SK-N-SH (cell line): ENCODE data around the gene EXOC3. TPM values are rescaled to one million over a fixed set of nuclear protein-coding genes. Genes with fewer than 3 reads are reported as not detected.

ENCODE experiments used
- CTCF ChIA-PET: fragments of 300-600, 350-600 bp; formaldehyde crosslinking; extraction: SDS; loops from one replicate; lab custom pipeline; 2021; lab: Yijun Ruan, JAX
- POLR2A ChIA-PET: fragments of 350-600 bp; sonication (Branson Sonifier 250); formaldehyde crosslinking; extraction: SDS; loops from one replicate; lab custom pipeline; 2020; ENCODE audit warnings: antibody characterized with exemption, inconsistent platforms; lab: Yijun Ruan, JAX
- DNase-seq: peaks from one replicate; pipeline ENCODE4 v3.0.0; 2012
- H2AFZ ChIP-seq: fragments of 200-600 bp; sonication (generic); 2 replicates; pipeline ENCODE4 v1.8.1; 2016; ENCODE audit warnings: antibody characterized with exemption, mild to moderate bottlenecking, low read depth
- H3F3A ChIP-seq: fragments of 200-600 bp; sonication (generic); replicated peaks from 2 replicates; pipeline ENCODE3; 2016; ENCODE audit warnings: antibody characterized with exemption, mild to moderate bottlenecking; ENCODE audit not compliant: insufficient read depth
- H3K27ac ChIP-seq, 2 experiments: fragments of 200-500 bp in 1 of 2; fragments of 200-600 bp in 1 of 2; sonication (Bioruptor generic) in 1 of 2; sonication (generic), shearing (Covaris generic) in 1 of 2; 2 replicates each; pipeline versions ENCODE4 v1.5.1 to v1.6.1; 2014 to 2016; ENCODE audit warnings: low read depth in 2 of 2, inconsistent platforms in 1 of 2, low read length in 1 of 2, mild to moderate bottlenecking in 1 of 2, mixed read lengths in 1 of 2
- H3K27me3 ChIP-seq: fragments of 200-600 bp; sonication (generic), shearing (Covaris generic); 2 replicates; pipeline ENCODE4 v1.6.1; 2016; ENCODE audit warnings: mixed run types; ENCODE audit not compliant: insufficient read depth
- H3K36me3 ChIP-seq, 2 experiments: fragments of 200-500 bp in 1 of 2; fragments of 200-600 bp in 1 of 2; sonication (Bioruptor generic) in 1 of 2; sonication (generic) in 1 of 2; replicated peaks in 1 of 2; 2 replicates each; pipeline versions ENCODE3 to v1.5.1; 2014 to 2016; ENCODE audit warnings: low read length in 1 of 2, mild to moderate bottlenecking in 1 of 2; ENCODE audit not compliant: insufficient read depth in 2 of 2, control insufficient read depth in 1 of 2
- H3K4me1 ChIP-seq, 2 experiments: fragments of 200-500 bp in 1 of 2; fragments of 200-600 bp in 1 of 2; sonication (Bioruptor generic) in 1 of 2; sonication (generic), shearing (Covaris generic) in 1 of 2; 2 replicates each; pipeline versions ENCODE4 v1.5.1 to v1.6.1; 2014 to 2016; ENCODE audit warnings: low read depth in 1 of 2, low read length in 1 of 2, mixed run types in 1 of 2; ENCODE audit not compliant: insufficient read depth in 2 of 2, control insufficient read depth in 1 of 2
- H3K4me2 ChIP-seq: fragments of 200-600 bp; sonication (generic), shearing (Covaris generic); 2 replicates; pipeline ENCODE4 v1.6.1; 2017; ENCODE audit warnings: mixed run types
- H3K4me3 ChIP-seq, 2 experiments: fragments of 200-500 bp in 1 of 2; fragments of 200-600 bp in 1 of 2; sonication (Bioruptor generic) in 1 of 2; sonication (generic), shearing (Covaris generic) in 1 of 2; 2 replicates each; pipeline versions ENCODE4 v1.5.1 to v1.8.1; 2014 to 2016; ENCODE audit warnings: low read depth in 2 of 2, inconsistent platforms in 1 of 2, low read length in 1 of 2, mild to moderate bottlenecking in 1 of 2, mixed read lengths in 1 of 2, moderate library complexity in 1 of 2
- H3K79me2 ChIP-seq: fragments of 200-600 bp; sonication (generic); 2 replicates; pipeline ENCODE4 v1.8.1; 2017; ENCODE audit warnings: mild to moderate bottlenecking; ENCODE audit not compliant: insufficient read depth
- H3K9ac ChIP-seq: fragments of 200-600 bp; sonication (generic); 2 replicates; pipeline ENCODE4 v1.6.1; 2017; ENCODE audit warnings: mixed run types
- H3K9me2 ChIP-seq: fragments of 200-600 bp; sonication (generic); 2 replicates; pipeline ENCODE4 v1.6.1; 2017; ENCODE audit warnings: mixed run types
- H3K9me3 ChIP-seq: fragments of 200-600 bp; sonication (generic); 2 replicates; pipeline ENCODE4 v1.6.1; 2017; ENCODE audit warnings: mixed run types, mild to moderate bottlenecking, moderate library complexity
- H4K20me1 ChIP-seq: fragments of 200-600 bp; sonication (generic); 2 replicates; pipeline ENCODE4 v1.6.1; 2017; ENCODE audit warnings: mild to moderate bottlenecking, mixed run types; ENCODE audit not compliant: insufficient read depth
- EZH2phosphoT487 ChIP-seq: fragments of 200-600 bp; sonication (generic); IDR thresholded peaks from 2 replicates; pipeline ENCODE4 v1.6.1; 2017; ENCODE audit warnings: low read depth, mixed run types, mild to moderate bottlenecking, antibody characterized with exemption, moderate library complexity, borderline replicate concordance
- FOSL2 ChIP-seq: IDR thresholded peaks from 2 replicates; pipeline ENCODE4 v1.4.0; 2012; ENCODE audit warnings: low read depth, mild to moderate bottlenecking, moderate library complexity, borderline replicate concordance
- GATA2 ChIP-seq: sonication (generic); formaldehyde crosslinking; IDR thresholded peaks from 2 replicates; pipeline ENCODE4 v1.5.0; 2020; ENCODE audit warnings: mild to moderate bottlenecking, missing genetic modification reagents
- JUND ChIP-seq: IDR thresholded peaks from 2 replicates; pipeline ENCODE4 v1.4.0; 2012
- MXI1 ChIP-seq: IDR thresholded peaks from 2 replicates; pipeline ENCODE4 v1.6.1; 2012; ENCODE audit warnings: mild to moderate bottlenecking, low read depth, low read length, improper control_type of control experiment
- NFIC ChIP-seq: IDR thresholded peaks from 2 replicates; pipeline ENCODE4 v1.4.0; 2012; ENCODE audit warnings: borderline replicate concordance
- NRF1 ChIP-seq: IDR thresholded peaks from 2 replicates; pipeline ENCODE4 v1.6.1; 2012; ENCODE audit warnings: low read depth, mild to moderate bottlenecking, low read length
- RAD21 ChIP-seq: IDR thresholded peaks from 2 replicates; pipeline ENCODE4 v1.6.1; 2012; ENCODE audit warnings: mild to moderate bottlenecking, low read length
- RFX5 ChIP-seq: IDR thresholded peaks from 2 replicates; pipeline ENCODE4 v1.6.1; 2012; ENCODE audit warnings: mild to moderate bottlenecking, improper control_type of control experiment, low read length
- SMC3 ChIP-seq: IDR thresholded peaks from 2 replicates; pipeline ENCODE4 v1.6.1; 2012; ENCODE audit warnings: low read depth, low read length, improper control_type of control experiment
- WGBS: methylation state at CpG from one replicate; pipeline ENCODE4 v1.1.6; 2017; ENCODE audit warnings: low lambda C conversion rate; 5-methylcytosine and 5-hydroxymethylcytosine counted together
- polyA plus RNA-seq, 3 experiments: library from polyadenylated mRNA; depleted of rRNA; stranded (reverse); fragments of >200 nt; gene quantifications; 2 replicates each; pipeline ENCODE4 v1.2.3, GENCODE V29; 2012
- TF ChIP-seq, protein P1 (sequence below): fragments of 150-350 bp; IDR thresholded peaks from 2 replicates; pipeline ENCODE4 v1.6.1; 2017; ENCODE audit warnings: antibody characterized with exemption, low read length, low read depth, borderline replicate concordance
- TF ChIP-seq, protein P2 (sequence below): IDR thresholded peaks from 2 replicates; pipeline ENCODE4 v1.4.0; 2012; ENCODE audit warnings: low read depth, borderline replicate concordance
- TF ChIP-seq, protein P3 (sequence below): fragments of 200-600 bp; sonication (generic); IDR thresholded peaks from 2 replicates; pipeline ENCODE4 v1.6.1; 2017; ENCODE audit warnings: antibody characterized with exemption, mild to moderate bottlenecking, moderate library complexity

The EXOC3 gene
- polyA plus RNA-seq, 1 of the 3 experiments (the other 2 are of a cell fraction): 25.7 TPM

DNA sequence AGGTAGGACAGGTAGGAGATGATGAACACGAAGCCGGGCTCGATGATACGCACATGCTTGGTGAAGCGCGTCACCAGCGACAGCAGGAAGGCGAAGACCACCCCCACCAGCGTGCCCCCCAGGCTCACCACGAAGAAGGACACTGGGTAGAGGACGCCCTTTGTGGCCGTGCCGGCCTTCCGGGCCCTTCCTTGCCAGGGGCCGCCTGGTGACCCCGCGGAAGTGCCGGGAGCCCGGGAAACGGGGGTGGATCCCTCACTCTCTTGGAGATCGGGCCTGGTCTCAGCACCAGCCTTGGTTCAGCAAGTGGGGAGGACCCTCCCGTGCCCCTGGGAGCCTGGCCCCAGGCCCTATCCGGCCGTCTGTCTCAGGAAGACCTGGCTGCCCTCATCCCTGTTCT is 41.6 kb downstream of the EXOC3 start:
- Histone ChIP-seq H3K79me2 (no peaks in the 10 kb centered on the region), H3F3A (no peaks in the 10 kb centered on the region), H3K9me2 (no peaks in the 10 kb centered on the region), H3K27ac (no peak overlapping the region), H3K9me3 (no peaks in the 10 kb centered on the region), H3K9ac (no peak overlapping the region), H3K4me3 (no peak overlapping the region), H3K4me2 (no peak overlapping the region), H4K20me1 (no peaks in the 10 kb centered on the region), H3K4me1 (no peaks in the 10 kb centered on the region), H3K27me3 (no peaks in the 10 kb centered on the region; the same call in 1 of the 2 replicates), H2AFZ (no peak overlapping the region), H3K36me3 (no peaks in the 10 kb centered on the region)
- ChIA-PET POLR2A (no interaction called here), CTCF (no interaction called here)
- 73% methylated on average over 13 of the region's 24 CpGs for WGBS
- TF ChIP-seq, protein P1, sequence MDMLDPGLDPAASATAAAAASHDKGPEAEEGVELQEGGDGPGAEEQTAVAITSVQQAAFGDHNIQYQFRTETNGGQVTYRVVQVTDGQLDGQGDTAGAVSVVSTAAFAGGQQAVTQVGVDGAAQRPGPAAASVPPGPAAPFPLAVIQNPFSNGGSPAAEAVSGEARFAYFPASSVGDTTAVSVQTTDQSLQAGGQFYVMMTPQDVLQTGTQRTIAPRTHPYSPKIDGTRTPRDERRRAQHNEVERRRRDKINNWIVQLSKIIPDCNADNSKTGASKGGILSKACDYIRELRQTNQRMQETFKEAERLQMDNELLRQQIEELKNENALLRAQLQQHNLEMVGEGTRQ: no peak
- TF ChIP-seq, protein P2, sequence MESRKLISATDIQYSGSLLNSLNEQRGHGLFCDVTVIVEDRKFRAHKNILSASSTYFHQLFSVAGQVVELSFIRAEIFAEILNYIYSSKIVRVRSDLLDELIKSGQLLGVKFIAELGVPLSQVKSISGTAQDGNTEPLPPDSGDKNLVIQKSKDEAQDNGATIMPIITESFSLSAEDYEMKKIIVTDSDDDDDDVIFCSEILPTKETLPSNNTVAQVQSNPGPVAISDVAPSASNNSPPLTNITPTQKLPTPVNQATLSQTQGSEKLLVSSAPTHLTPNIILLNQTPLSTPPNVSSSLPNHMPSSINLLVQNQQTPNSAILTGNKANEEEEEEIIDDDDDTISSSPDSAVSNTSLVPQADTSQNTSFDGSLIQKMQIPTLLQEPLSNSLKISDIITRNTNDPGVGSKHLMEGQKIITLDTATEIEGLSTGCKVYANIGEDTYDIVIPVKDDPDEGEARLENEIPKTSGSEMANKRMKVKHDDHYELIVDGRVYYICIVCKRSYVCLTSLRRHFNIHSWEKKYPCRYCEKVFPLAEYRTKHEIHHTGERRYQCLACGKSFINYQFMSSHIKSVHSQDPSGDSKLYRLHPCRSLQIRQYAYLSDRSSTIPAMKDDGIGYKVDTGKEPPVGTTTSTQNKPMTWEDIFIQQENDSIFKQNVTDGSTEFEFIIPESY: no peak
- TF ChIP-seq RAD21 (no peak), SMC3 (no peak), FOSL2 (no peak), EZH2phosphoT487 (no peak), NFIC (no peak), RFX5 (no peak), GATA2 (CRISPR knock-in tag) (no peak), MXI1 (no peak), NRF1 (no peak), JUND (no peak)
- TF ChIP-seq, protein P3, sequence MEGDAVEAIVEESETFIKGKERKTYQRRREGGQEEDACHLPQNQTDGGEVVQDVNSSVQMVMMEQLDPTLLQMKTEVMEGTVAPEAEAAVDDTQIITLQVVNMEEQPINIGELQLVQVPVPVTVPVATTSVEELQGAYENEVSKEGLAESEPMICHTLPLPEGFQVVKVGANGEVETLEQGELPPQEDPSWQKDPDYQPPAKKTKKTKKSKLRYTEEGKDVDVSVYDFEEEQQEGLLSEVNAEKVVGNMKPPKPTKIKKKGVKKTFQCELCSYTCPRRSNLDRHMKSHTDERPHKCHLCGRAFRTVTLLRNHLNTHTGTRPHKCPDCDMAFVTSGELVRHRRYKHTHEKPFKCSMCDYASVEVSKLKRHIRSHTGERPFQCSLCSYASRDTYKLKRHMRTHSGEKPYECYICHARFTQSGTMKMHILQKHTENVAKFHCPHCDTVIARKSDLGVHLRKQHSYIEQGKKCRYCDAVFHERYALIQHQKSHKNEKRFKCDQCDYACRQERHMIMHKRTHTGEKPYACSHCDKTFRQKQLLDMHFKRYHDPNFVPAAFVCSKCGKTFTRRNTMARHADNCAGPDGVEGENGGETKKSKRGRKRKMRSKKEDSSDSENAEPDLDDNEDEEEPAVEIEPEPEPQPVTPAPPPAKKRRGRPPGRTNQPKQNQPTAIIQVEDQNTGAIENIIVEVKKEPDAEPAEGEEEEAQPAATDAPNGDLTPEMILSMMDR: no peak
- no peak for DNase-seq
